Left hindlimb (tissue), 1 donor: ENCODE results near the gene LSM5.
"Not testable (repeated sequence)": the region's sequence is repeated elsewhere in the genome, so short reads cannot be mapped to it uniquely, and the experiment has no call there.

Experiments used
- DNase-seq: peaks from one replicate; pipeline ENCODE4 v3.0.0-alpha.2; 2018

Gene LSM5

DNA sequence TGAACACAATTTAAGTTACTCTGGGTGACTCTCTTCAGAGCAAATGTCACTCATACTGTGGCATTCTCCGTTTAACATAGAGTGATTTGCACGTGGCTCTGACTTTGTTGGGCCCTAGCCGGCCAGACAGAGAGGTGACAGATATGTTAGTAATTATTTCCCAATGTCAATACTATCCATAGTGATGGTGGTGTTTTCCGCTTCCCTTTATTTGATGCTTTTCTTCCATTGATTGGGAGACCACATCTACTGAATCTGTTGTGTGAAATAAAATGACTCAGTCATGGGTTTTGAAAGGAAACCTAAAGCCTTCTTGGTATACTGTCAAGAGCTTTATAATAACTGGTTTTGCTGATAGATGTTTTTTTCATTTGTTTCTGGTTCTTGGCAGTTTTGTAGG, 12.5 kb upstream of the LSM5 start:
- no peak for DNase-seq

DNA sequence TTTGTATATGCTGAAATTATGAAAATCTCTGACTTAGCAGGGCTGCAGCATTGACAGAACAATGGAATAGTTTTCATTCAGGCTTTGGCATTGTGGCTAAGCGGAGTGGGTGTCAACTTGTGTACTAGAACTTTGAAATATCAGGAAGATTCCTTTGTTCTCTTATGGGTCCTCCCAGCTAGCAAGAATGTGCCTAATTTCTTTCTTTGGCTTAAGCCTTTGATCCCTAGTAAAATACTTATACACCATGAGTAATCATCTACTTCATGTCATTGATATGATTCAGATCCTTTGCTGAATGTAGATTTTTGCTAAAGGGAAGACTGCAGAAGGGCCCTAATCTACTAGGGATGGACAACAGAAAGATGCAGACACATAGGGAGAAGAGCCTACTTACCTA, 11.3 kb upstream of the LSM5 start:
- DNase-seq: no peak

DNA sequence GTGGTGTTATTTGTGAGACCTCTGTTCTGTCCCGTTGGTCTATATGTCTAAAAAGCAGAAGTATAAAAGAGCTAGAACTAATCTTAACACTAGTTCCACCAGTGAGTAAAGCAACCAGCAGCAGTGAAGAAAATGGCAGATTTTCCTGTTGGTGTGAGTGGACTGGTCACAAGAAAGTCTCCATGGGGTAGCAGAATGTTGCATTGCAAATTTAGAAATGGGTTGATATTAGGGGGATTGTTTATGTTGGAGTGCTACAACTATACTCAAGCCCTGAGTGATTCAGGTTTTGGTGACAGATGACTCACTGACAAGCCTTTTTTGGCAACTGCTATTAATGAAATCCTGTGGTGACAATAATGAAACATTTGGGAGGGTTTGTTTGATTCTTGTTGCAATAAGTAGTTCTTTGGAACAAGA, 10.8 kb upstream of the LSM5 start:
- DNase-seq: no peak

DNA sequence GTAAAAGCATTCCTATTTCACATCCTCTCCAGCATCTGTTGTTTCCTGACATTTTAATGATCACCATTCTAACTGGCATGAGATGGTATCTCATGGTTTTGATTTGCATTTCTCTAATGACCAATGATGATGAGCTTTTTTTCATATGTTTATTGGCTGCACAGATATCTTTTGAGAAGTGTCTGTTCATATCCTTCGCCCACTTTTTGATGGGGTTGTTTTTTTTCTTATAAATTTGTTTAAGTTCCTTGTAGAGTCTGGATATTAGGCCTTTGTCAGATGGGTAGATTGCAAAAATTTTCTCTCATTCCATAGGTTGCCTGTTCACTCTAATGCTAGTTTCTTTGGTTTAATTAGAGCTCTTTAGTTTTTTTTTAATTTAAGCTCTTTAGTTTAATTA, 10.0 kb upstream of the LSM5 start:
- not testable (repeated sequence) for DNase-seq

DNA sequence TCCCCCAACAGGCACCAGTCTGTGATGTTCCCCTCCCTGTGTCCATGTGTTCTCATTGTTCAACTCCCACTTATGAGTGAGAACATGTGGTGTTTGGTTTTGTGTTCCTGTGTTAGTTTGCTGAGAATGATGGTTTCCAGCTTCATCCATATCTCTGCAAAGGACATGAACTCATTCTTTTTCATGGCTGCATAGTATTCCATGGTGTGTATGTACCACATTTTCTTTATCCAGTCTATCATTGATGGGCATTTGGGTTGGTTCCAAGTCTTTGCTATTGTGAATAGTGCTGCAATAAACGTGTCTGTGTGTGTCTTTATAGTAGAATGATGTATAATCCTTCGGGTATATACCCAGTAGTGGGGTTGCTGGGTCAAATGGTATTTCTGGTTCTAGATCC, 9.6 kb upstream of the LSM5 start:
- DNase-seq: not testable (repeated sequence)

DNA sequence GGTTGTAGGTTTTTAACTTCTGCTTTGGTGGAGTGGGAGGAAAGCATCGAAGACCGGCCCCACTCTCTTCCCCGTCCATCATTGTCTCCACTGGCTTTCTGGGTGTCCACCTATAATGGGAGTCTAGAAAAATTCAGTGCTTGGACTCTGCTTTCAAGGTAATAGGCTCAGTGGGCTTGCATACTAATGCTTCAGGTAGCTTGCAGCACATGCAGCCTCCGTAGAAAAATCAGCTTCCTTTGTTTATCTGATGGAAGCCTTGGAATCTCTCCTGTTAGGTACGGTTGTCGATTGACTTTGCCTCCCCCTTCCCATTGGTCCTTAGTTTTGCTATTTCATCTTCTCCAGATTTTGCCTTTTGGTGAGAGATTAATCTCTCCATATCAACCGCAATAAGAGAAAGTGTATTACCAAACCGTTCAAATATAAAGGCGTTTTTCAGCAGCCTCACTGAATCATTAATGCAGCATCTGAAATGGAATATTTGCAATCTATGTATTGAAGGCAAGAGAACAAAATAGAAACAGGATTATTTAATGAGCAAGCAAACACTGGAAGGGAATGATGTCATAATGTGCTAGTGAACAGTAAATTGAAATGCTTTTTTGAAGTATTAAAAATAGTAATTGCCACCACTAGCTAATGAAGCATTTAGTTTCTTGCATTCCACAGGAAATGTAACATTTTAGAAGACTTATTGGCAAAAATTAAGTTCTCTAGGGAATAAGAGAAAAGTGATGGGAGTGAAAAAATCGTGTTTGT, 6.1 kb upstream of the LSM5 start:
- no peak for DNase-seq

DNA sequence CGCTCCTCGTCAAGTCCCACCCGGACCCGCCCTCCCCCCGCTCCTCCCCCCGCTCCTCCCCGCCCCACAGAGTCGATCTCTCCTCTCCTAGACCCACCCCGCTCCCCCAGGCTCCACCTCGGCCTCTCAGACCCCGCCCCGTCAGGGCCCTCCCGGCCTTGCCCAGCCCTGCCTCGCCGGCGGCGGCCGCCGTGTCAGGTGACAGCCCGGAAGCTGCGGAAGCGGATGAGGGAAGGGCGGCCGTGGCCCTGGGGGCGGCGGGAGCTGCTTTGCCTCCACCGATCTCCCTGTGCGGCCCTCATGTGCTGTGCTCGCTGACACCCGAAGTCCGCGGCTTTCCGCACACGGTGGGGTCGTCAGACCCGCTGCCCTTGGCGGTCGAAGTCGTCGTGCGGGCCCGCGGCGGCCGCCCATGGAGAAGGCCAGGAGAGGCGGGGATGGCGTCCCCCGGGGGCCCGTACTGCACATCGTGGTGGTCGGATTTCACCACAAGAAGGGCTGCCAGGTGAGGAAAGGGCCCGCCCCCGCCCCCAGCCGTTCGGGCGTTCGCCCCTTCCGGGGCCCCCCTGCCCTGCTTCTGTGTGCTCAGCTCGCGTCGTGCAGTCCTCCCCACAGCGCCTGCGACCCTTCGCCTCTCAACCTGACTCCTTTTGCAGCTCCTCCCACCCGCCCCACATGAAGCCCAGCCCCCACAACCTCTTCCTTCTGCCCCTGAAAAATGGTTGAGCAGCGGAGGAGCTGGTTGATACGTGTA, 5.3 kb upstream of the LSM5 start, which contains the start of gene AVL9:
TSS of gene AVL9 (plus strand) at position 192 of the 754 bp plus-strand sequence. CDS start at position 413, 221 bp downstream.
- DNase-seq: peak; percentile 99

DNA sequence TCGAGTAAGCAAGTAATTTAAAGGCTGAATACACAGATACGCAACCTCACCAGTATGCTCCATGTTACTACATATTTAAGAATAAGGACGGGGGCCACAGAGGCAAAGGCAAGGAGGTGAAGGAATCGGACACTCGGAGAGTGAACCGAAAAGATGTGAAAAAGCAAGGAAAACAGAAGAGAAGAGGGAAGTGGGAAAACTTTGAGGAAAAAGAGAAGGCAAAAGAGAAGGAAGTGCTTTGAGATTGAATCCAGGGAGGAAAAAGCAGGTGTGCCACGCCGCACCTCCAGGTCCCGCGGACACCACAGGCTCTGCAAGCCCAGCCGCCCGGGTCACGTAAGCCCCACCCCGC, 4.7 kb upstream of the LSM5 start:
- no peak for DNase-seq

DNA sequence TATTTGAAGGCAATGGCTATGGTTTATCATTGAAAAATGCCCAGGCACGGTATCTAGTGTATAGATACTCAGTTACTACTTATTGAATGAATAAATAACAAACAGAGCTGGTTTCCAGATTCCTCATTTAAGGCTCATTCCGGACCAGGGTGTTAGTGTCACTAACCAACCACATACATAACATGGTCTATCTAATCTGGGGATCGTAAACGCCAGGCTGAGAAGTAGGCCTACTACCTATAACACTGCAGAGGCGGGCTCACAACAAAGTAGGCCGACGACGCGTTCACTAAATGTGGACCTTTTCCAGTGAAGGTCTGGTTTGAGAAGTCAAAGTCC, 423 bp downstream of the LSM5 start:
- no peak for DNase-seq

DNA sequence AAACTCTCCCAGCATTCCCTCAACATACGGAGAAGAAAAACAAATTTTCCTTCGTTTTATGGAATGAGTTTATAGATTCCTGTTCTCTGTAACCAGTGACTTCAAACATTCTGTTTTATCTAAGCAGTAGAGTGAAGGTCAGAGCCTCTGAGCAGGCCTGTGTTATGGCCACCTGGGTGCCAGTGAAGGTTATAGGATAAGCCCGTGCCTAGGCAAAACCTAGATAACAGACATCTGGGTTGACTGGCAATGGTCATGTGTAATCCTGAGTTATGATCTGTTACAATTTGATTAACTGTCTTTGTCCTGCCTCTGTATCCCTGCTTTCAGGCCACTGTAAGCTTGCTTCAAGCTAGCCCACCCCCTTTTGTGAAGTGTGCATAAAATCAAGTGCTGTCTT, 8.3 kb downstream of the LSM5 start:
- no peak for DNase-seq

DNA sequence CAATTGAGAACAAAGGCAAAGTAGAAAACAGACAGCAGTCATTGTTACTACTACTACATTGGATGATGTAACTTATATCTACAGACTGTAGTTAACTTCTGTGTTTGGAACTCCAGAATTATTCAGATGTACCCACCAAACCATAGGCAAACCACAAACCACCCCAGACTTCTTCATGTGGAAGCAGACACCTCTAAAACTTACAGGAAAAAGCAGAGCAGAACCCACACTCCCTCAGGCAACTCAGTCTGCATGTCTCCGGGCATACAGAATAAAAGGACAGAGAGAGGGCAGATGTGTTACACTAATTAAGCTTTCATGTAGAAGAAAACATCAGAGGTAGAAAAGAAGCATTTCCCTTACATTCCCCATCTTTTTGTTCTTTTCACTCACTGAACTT, 9.0 kb downstream of the LSM5 start:
- no peak for DNase-seq

DNA sequence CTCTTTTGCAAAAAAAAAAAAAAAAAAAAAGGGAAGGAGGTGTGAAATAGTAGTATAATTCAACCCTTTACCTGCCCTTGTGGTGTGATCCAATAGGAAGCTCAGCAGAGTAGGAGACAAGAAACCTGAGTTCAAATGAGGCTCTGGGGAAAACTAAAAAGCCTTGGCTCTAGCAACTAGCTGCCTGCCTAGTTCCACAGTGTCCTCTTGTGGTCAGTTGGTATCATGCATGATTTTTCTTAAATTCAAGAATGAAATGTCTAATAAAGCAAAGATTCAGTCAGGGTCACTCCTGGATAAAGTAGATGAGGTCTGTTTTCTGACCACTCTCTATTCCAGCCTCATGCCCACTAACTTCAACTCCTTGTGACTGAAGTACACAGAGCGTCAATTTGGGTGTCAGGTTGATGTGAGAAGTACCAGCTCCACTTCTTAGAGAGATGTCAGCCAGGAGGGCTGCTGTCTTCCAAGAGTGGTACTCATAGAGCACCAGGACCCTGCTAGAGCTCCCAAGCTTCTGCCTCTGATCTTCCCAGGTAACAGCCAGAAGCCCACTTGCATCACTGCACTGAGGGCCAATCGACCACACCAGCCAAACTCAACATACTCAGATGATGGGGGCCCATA, 10.5 kb downstream of the LSM5 start:
- no peak for DNase-seq

DNA sequence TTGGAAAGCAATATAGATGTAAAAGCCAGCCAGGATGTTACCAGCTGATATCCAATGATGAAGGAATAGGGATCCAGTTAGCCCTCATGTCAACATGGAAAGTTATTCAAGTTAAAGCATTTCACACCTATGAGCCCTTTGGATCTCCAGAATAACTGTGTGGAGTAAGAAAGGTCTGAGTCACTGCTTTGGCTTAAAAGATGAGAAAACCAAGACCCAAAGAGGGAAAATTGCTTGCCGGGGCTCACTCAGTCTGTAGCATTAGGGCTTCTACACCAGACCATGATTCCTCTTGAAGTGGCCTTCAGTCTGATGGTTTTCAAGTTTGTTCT, 12.6 kb downstream of the LSM5 start:
- DNase-seq: no peak

DNA sequence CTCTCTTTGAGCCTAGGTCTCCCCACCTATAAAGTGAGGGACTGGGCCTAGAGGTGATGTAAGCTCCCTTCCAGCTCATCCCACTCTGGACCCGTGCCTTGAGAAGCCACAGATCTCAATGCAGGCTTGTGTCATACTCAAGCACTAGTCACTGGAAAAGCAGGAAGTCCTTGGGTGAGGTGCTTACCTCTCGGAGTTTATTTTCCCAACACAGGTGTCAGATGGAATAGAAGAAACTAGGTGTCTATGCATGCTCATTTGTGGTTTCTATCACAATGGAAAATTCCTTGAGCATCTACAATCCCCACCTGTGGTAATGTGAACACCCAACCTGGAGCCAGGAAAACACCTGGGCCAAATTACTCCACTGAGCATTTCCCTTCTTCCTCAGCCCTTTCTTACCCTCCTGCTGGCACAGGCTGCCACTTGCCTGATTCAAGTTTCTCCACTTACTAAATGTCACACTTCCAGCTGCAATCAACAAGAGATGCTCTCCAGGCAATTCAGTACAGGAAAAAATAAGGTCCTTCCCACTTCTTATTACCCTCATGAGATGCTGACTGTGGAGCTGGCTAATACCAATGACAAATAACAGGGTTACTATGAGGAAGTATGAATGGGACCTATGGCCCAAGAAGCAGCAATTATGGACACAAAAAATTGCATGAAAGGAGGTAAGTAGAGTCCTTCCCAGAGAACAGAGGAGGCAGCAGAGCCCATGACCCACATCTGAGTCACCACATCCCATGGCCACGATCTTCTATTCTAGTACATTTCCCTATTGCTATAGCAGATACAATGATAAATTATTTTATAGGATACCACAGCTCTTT, 13.1 kb downstream of the LSM5 start:
- no peak for DNase-seq

DNA sequence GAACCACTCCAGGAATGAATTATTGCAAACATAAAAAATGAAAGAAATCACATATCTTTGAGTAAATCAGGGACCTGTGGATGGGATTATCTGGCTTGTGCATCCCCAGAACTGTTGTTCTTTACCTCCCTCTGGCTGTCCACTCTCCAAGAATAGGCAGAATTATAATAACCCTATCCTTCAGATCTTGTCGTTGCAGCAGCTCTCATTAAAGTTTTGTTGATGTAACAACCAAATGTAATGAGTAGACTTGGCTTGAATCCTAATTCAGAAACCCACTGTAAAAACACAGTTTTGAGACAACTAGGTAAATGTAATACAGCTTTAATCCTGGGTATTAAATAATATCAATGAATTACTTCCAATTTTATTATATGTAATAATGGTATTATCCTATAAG, 16.2 kb downstream of the LSM5 start:
- no peak for DNase-seq

DNA sequence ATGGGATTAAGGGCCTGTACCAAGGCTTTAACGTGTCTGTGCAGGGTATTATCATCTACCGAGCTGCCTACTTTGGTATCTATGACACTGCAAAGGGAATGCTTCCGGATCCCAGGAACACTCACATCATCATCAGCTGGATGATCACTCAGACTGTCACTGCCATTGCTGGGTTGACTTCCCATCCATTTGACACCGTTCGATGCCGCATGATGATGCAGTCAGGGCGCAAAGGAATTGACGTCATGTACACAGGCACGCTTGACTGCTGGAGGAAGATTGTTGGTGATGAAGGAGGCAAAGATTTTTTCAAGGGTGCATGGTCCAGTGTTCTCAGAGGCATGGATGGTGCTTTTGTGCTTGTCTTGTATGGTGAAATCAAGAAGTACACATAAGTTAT, 18.2 kb downstream of the LSM5 start:
- DNase-seq: no peak

DNA sequence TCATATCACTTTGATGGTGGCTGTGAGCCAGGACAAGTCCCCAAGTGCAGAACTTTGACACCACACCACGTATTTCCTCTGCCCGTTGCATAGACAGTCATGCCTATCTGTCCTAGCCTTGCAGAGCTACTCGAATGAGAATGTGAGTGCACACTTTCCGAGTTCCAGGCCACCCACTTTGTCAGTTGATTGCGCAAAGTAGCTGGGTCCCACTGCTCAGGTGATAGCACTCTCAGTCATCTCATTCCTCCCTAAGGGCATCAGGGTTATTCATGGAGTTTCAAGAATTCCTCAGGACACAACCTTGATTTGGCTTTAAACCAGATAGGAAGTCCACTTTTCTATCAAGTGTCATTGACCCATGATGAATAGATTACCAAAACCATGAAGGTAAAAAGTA, 19.3 kb downstream of the LSM5 start:
- no peak for DNase-seq

DNA sequence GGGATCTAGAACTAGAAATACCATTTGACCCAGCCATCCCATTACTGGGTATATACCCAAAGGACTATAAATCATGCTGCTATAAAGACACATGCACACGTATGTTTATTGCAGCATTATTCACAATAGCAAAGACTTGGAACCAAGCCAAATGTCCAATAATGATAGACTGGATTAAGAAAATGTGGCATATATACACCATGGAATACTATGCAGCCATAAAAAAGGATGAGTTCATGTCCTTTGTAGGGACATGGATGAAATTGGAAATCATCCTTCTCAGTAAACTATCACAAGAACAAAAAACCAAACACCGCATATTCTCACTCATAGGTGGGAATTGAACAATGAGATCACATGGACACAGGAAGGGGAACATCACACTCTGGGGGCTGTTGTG, 20.2 kb downstream of the LSM5 start:
- DNase-seq: not testable (repeated sequence)

DNA sequence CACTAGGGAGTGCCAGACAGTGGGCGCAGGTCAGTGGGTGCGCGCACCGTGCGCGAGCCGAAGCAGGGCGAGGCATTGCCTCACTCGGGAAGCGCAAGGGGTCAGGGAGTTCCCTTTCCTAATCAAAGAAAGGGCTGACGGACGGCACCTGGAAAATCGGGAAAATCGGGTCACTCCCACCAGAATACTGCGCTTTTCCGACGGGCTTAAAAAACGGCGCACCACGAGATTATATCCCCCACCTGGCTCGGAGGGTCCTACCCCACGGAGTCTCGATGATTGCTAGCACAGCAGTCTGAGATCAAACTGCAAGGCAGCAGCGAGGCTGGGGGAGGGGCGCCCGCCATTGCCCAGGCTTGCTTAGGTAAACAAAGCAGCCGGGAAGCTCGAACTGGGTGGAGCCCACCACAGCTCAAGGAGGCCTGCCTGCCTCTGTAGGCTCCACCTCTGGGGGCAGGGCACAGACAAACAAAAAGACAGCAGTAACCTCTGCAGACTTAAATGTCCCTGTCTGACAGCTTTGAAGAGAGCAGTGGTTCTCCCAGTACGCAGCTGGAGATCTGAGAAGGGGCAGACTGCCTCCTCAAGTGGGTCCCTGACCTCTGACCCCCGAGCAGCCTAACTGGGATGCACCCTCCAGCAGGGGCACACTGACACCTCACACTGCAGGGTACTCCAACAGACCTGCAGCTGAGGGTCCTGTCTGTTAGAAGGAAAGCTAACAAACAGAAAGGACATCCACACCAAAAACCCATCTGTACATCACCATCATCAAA, 25.4 kb downstream of the LSM5 start:
- DNase-seq: not testable (repeated sequence)

DNA sequence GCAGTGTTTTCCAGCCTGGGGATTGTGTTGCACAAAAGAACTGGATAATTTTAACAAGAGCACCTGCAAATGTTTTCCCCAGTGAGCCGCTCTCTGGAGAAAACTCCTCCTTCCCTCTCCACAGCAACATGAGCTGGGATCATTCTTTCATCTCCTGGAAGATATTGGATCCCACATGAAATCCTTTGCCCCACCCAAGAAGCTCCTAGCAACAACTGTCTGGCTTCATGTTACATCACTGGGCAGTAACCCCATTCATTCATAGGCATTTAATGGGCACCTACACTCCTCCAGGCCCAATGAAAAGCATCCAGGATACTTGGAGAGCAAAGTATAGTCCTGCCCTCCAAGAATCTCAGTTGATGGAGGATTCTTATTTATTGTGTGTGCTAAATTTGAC, 27.2 kb downstream of the LSM5 start:
- no peak for DNase-seq

DNA sequence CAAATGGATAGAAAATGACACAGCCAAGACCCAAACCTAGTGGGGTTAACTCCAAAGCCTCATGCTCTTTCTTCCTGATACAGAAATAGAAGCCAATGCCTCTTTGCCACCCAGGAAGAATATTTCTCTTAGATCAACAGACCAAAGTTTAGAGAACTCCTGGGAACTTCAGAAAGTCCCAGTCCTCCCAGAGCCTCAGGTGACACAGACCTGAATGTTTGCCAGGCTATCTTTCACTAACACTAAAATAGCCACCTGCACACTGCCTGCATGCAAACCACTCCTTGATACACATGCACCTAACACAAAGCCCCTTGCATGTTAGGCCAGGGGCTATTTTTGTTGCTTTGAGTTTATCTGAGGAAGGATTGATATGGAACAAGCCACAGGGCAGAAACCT, 27.7 kb downstream of the LSM5 start:
- no peak for DNase-seq

DNA sequence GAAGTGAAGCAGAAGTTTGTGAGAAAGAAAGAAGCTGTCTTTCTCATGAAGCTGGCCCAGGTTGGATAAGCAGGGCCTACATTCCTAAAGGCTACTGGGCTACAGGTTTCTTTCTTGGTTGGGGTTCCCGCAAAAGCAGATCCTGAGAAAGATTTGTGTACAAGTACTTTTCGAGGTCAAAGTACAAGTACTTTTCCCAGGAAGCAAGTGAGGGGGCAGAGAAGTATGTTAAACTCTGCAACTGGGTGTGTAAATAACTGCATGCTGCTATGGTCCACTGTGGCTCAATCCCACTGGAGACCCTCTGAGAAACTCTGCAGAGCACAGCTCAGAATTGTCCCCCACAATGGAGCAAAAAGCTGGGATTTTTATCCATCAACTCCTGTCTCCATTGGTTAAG, 28.7 kb downstream of the LSM5 start:
- DNase-seq: no peak

DNA sequence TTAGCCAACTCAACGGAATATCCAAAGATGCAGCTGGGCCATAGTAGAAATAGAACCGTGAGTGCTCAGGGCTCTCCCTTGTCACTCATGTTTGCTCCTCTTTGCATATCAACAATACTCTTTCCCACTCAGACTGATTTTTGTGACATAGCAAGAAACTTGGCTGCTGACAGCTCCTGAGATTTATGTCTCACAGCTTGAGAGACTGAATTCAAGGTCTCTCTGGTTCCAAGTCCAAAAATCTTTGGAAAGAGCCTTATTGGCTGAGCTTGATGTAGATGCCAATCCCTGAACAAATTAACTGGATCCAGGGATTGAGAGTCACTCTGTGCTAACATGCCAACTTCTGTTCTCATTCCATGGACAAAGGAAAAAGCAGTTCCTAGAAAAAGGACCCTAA, 30.4 kb downstream of the LSM5 start:
- no peak for DNase-seq
